Measurements from ENCODE around the gene CEP112. TPM values are rescaled to one million over a fixed set of nuclear protein-coding genes. Genes with fewer than 3 reads are reported as not detected.

Gene CEP112
- total and polyA plus RNA-seq, 10 of the 15 experiments (the other 5 are each of a cell fraction or from before 2014, with no cell fraction given): 0.11 to 3.8 (median 0.32) TPM; not detected in 1

DNA sequence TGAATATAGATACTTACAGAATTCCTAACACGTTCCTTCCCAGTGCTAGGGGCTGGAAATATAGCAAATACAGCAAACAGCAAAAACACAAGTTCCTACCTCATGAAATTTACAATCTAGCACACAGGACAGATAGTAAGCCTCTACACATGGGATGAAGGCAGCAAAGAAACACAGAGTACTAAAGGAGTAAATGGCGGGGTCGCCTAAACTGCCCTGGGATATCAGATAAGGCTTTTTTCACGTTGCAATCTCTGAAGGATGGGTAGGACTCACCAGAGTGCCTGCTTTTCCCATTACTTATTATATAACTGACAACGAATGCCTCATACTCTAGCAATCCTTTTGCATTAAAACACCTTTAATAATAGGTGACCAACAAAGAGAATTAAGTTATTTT, 19.8 kb downstream of the CEP112 start:
- ATAC-seq: no peak
- Histone ChIP-seq H3K27me3 (replicated peaks in 1 of 2; ENCODE audit: control insufficient read depth in 2 of 2, insufficient read depth in 2 of 2, low read length in 1 of 2) (no peaks in the 10 kb centered on the region; a peak in 1 of 4 replicates), H3K9me3 (replicated peaks; ENCODE audit: control insufficient read depth, insufficient read depth, low read length) (no peaks in the 10 kb centered on the region), H2AFZ (ENCODE audit: control insufficient read depth, low read depth, low read length) (no peak overlapping the region), H3K4me1 (ENCODE audit: control insufficient read depth, insufficient read depth, low read length) (no peaks in the 10 kb centered on the region), H3K79me2 (ENCODE audit: control insufficient read depth, insufficient read depth, low read length) (no peaks in the 10 kb centered on the region), H3K9ac (ENCODE audit: control insufficient read depth, insufficient read depth, low read length) (no peak overlapping the region), H3K27ac (ENCODE audit: control insufficient read depth, insufficient read depth) (no peak overlapping the region), H3K4me2 (ENCODE audit: control insufficient read depth, insufficient read depth) (no peak overlapping the region), H3K36me3 (ENCODE audit: control insufficient read depth in 2 of 2, insufficient read depth in 2 of 2, low read length in 1 of 2) (no peaks in the 10 kb centered on the region), H4K20me1 (ENCODE audit: control insufficient read depth, insufficient read depth) (no peaks in the 10 kb centered on the region), H3K4me3 (no peak overlapping the region)
- ChIA-PET RAD21 (ENCODE audit: unreplicated experiment) (no interaction called here), CTCF (interaction anchor here (0.7 kb wide), 1 partner anchor 9 kb away, joined by 3 read pairs; no protein-coding TSS in a partner anchor), POLR2A (no interaction called here), SMC1A (ENCODE audit: uncharacterized antibody, unreplicated experiment) (no interaction called here)
- no peak for TF ChIP-seq KDM1A (IDR thresholded peaks at IDR 0.05; ENCODE audit: borderline replicate concordance)
- TF ChIP-seq, protein P1, sequence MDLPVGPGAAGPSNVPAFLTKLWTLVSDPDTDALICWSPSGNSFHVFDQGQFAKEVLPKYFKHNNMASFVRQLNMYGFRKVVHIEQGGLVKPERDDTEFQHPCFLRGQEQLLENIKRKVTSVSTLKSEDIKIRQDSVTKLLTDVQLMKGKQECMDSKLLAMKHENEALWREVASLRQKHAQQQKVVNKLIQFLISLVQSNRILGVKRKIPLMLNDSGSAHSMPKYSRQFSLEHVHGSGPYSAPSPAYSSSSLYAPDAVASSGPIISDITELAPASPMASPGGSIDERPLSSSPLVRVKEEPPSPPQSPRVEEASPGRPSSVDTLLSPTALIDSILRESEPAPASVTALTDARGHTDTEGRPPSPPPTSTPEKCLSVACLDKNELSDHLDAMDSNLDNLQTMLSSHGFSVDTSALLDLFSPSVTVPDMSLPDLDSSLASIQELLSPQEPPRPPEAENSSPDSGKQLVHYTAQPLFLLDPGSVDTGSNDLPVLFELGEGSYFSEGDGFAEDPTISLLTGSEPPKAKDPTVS (IDR thresholded peaks at IDR 0.05; ENCODE audit: low read depth, low read length): no peak
- no peak for TF ChIP-seq CHD4 (IDR thresholded peaks at IDR 0.05)
- no peak for TF ChIP-seq SMC3 (IDR thresholded peaks at IDR 0.05; ENCODE audit: borderline replicate concordance, low read length)
- no peak for TF ChIP-seq MEF2A (IDR thresholded peaks at IDR 0.05; ENCODE audit: insufficient read depth, low read depth, low read length)
- no peak for TF ChIP-seq TBL1XR1 (IDR thresholded peaks at IDR 0.05; ENCODE audit: low read depth, low read length)
- intact Hi-C loops (cut with micrococcal nuclease; ENCODE audit: unreplicated experiment) (no loop called here), in situ Hi-C loops (cut with MboI) (no loop called here)
- no peak for DNase-seq (ENCODE audit: low read depth, low spot score)
- BruUV-seq (replicated peaks): no TSS peak
- WGBS (ENCODE audit: insufficient coverage, insufficient replicate concordance, low lambda C conversion rate, missing lambda C conversion rate): 1% methylated on average over 5 of the region's 5 CpGs
- no peak for FAIRE-seq

GRCh38 chr17:66171692-66172091, 20.2 kb downstream of the CEP112 start:
- Histone ChIP-seq H3K27ac (ENCODE audit: control insufficient read depth, insufficient read depth) (no peak overlapping the region), H2AFZ (ENCODE audit: control insufficient read depth, low read depth, low read length) (no peak overlapping the region), H3K4me3 (no peak overlapping the region), H3K4me2 (ENCODE audit: control insufficient read depth, insufficient read depth) (no peak overlapping the region), H3K4me1 (ENCODE audit: control insufficient read depth, insufficient read depth, low read length) (no peaks in the 10 kb centered on the region), H3K79me2 (ENCODE audit: control insufficient read depth, insufficient read depth, low read length) (no peaks in the 10 kb centered on the region), H3K9ac (ENCODE audit: control insufficient read depth, insufficient read depth, low read length) (no peak overlapping the region), H3K27me3 (replicated peaks in 1 of 2; ENCODE audit: control insufficient read depth in 2 of 2, insufficient read depth in 2 of 2, low read length in 1 of 2) (no peaks in the 10 kb centered on the region; a peak in 1 of 4 replicates), H3K9me3 (replicated peaks; ENCODE audit: control insufficient read depth, insufficient read depth, low read length) (no peaks in the 10 kb centered on the region), H3K36me3 (ENCODE audit: control insufficient read depth in 2 of 2, insufficient read depth in 2 of 2, low read length in 1 of 2) (no peaks in the 10 kb centered on the region), H4K20me1 (ENCODE audit: control insufficient read depth, insufficient read depth) (no peaks in the 10 kb centered on the region)
- WGBS (ENCODE audit: insufficient coverage, insufficient replicate concordance, low lambda C conversion rate, missing lambda C conversion rate): 28% methylated on average over 3 of the region's 3 CpGs
- CTCF ChIA-PET: no interaction called here
- RAD21 ChIA-PET (ENCODE audit: unreplicated experiment): no interaction called here
- POLR2A ChIA-PET: no interaction called here
- BruUV-seq (replicated peaks): no TSS peak
- no peak for ATAC-seq
- intact Hi-C loops (cut with micrococcal nuclease; ENCODE audit: unreplicated experiment) (no loop called here), in situ Hi-C loops (cut with MboI) (no loop called here)
- no peak for DNase-seq (ENCODE audit: low read depth, low spot score)
- FAIRE-seq: no peak
- SMC1A ChIA-PET (ENCODE audit: uncharacterized antibody, unreplicated experiment): no interaction called here
- TF ChIP-seq LARP7 (IDR thresholded peaks at IDR 0.05): no peak
- no peak for TF ChIP-seq NKRF (conservative IDR thresholded peaks at IDR 0.05)
- no peak for TF ChIP-seq BRCA1 (IDR thresholded peaks at IDR 0.05; ENCODE audit: low read depth, low read length)
- no peak for TF ChIP-seq POLR2AphosphoS2 (IDR thresholded peaks at IDR 0.05; ENCODE audit: low read depth, low read length)
- no peak for TF ChIP-seq BACH1 (IDR thresholded peaks at IDR 0.05; ENCODE audit: borderline replicate concordance)
- no peak for TF ChIP-seq NR2C1 (IDR thresholded peaks at IDR 0.05)
- TF ChIP-seq JUNB (IDR thresholded peaks at IDR 0.05): no peak
- TF ChIP-seq IKZF2 (IDR thresholded peaks at IDR 0.05): no peak
- no peak for TF ChIP-seq ESRRA (IDR thresholded peaks at IDR 0.05; ENCODE audit: low read length)

Data from GM12878 (cell line).